Neural cell (in vitro differentiated cells): ENCODE results near the gene HSPB7. TPM values are rescaled to one million over a fixed set of nuclear protein-coding genes. Genes with fewer than 3 reads are reported as not detected.

Source experiments
- H2AFZ ChIP-seq: fragments of 200-600, 300-800 bp; sonication (generic), shearing (Covaris generic); 2 replicates; pipeline ENCODE4 v1.6.0; 2014; ENCODE audit warnings: low read depth, mild to moderate bottlenecking, antibody characterized with exemption, low read length, moderate library complexity
- H3F3A ChIP-seq: fragments of 200-600 bp; shearing (Covaris generic); 2 replicates; pipeline ENCODE4 v1.6.1; 2016; ENCODE audit warnings: mild to moderate bottlenecking, moderate library complexity, mixed read lengths, antibody characterized with exemption, low read length; ENCODE audit not compliant: insufficient read depth, poor library complexity, severe bottlenecking
- H3K27ac ChIP-seq: fragments of 200-600, 300-800 bp; sonication (generic), shearing (Covaris generic); 2 replicates; pipeline ENCODE4 v1.5.1; 2014; ENCODE audit warnings: mild to moderate bottlenecking, low read length, moderate library complexity
- H3K27me3 ChIP-seq: fragments of 300-800, 200-600 bp; sonication (generic), shearing (Covaris generic); 2 replicates; pipeline ENCODE4 v1.6.0; 2014; ENCODE audit warnings: mild to moderate bottlenecking, low read depth, low read length, moderate library complexity; ENCODE audit not compliant: insufficient read depth
- H3K36me3 ChIP-seq: fragments of 300-800, 200-600 bp; sonication (generic), shearing (Covaris generic); 2 replicates; pipeline ENCODE4 v1.5.1; 2014; ENCODE audit warnings: mild to moderate bottlenecking, antibody characterized with exemption, low read length, moderate library complexity; ENCODE audit not compliant: insufficient read depth
- H3K4me2 ChIP-seq: fragments of 300-800, 200-600 bp; sonication (generic), shearing (Covaris generic); 2 replicates; pipeline ENCODE4 v1.6.0; 2014; ENCODE audit warnings: mild to moderate bottlenecking, low read length
- H3K4me3 ChIP-seq: fragments of 300-800, 200-600 bp; sonication (generic), shearing (Covaris generic); 2 replicates; pipeline ENCODE4 v1.5.1; 2014; ENCODE audit warnings: mild to moderate bottlenecking, low read length, moderate library complexity
- H3K79me2 ChIP-seq: fragments of 200-600 bp; shearing (Covaris generic); replicated peaks from 2 replicates; pipeline ENCODE4 v1.6.0; 2014; ENCODE audit warnings: mild to moderate bottlenecking, low read length, moderate library complexity; ENCODE audit not compliant: insufficient read depth
- H3K9ac ChIP-seq: fragments of 300-800, 200-600 bp; sonication (generic), shearing (Covaris generic); 2 replicates; pipeline ENCODE4 v1.6.1; 2016; ENCODE audit warnings: mild to moderate bottlenecking, low read length, mixed read lengths
- H3K9me2 ChIP-seq: fragments of 200-600 bp; shearing (Covaris generic); 2 replicates; pipeline ENCODE4 v1.6.1; 2016; ENCODE audit warnings: mild to moderate bottlenecking, low read length, mixed read lengths; ENCODE audit not compliant: insufficient read depth
- H3K9me3 ChIP-seq: fragments of 200-600, 300-800 bp; sonication (generic), shearing (Covaris generic); 2 replicates; pipeline ENCODE4 v1.6.1; 2016; ENCODE audit warnings: mild to moderate bottlenecking, mixed run types, low read length, moderate library complexity, mixed read lengths
- H4K20me1 ChIP-seq: fragments of 200-600 bp; shearing (Covaris generic); 2 replicates; pipeline ENCODE4 v1.6.1; 2016; ENCODE audit warnings: mild to moderate bottlenecking, mixed run types; ENCODE audit not compliant: insufficient read depth
- CTCF ChIP-seq: fragments of 450-650 bp; IDR thresholded peaks from 2 replicates; pipeline ENCODE4 v1.5.1; 2014; ENCODE audit warnings: antibody characterized with exemption, mild to moderate bottlenecking, moderate library complexity; ENCODE audit not compliant: poor library complexity, severe bottlenecking
- EP300 ChIP-seq: fragments of 450-650 bp; conservative IDR thresholded peaks from 2 replicates; pipeline ENCODE4 v1.6.1; 2014; ENCODE audit warnings: antibody characterized with exemption, mild to moderate bottlenecking, moderate library complexity; ENCODE audit not compliant: poor library complexity, severe bottlenecking
- EZH2 ChIP-seq: fragments of 200-600, 300-800 bp; shearing (Covaris generic), sonication (generic); IDR thresholded peaks from 2 replicates; pipeline ENCODE4 v1.6.1; 2014; ENCODE audit warnings: antibody characterized with exemption, low read length, borderline replicate concordance, mild to moderate bottlenecking; ENCODE audit not compliant: insufficient read depth, poor library complexity, severe bottlenecking
- MXI1 ChIP-seq: fragments of 450-650 bp; conservative IDR thresholded peaks from 2 replicates; pipeline ENCODE4 v1.6.1; 2014; ENCODE audit warnings: antibody characterized with exemption, mild to moderate bottlenecking; ENCODE audit not compliant: poor library complexity, severe bottlenecking
- POLR2AphosphoS5 ChIP-seq: IDR thresholded peaks from 2 replicates; pipeline ENCODE4 v1.6.1; 2012
- RAD21 ChIP-seq: fragments of 450-650 bp; conservative IDR thresholded peaks from 2 replicates; pipeline ENCODE4 v1.6.1; 2014; ENCODE audit warnings: antibody characterized with exemption, mild to moderate bottlenecking, moderate library complexity
- REST ChIP-seq: IDR thresholded peaks from 2 replicates; pipeline ENCODE4 v1.6.1; 2012; ENCODE audit warnings: borderline replicate concordance
- SMC3 ChIP-seq: fragments of 450-650 bp; conservative IDR thresholded peaks from 2 replicates; pipeline ENCODE4 v1.6.1; 2014; ENCODE audit warnings: antibody characterized with exemption, mild to moderate bottlenecking, moderate library complexity; ENCODE audit not compliant: poor library complexity
- TAF1 ChIP-seq: IDR thresholded peaks from 2 replicates; pipeline ENCODE4 v1.6.1; 2012; ENCODE audit warnings: low read depth
- polyA plus RNA-seq: library from polyadenylated mRNA; depleted of rRNA; stranded (reverse); fragments of >200 nt; gene quantifications from 2 replicates; pipeline ENCODE4 v1.2.3, GENCODE V29; 2014

The HSPB7 gene
- polyA plus RNA-seq, 1 donor from 2014 or later, result not detected

- no peaks in the 10 kb centered on the region for H4K20me1 ChIP-seq
- TF ChIP-seq MXI1 (no peak), REST (no peak), RAD21 (no peak), POLR2AphosphoS5 (no peak), EZH2 (no peak), EP300 (no peak), TAF1 (no peak), SMC3 (no peak), CTCF (no peak)
- H3K79me2 ChIP-seq, result no peaks in the 10 kb centered on the region
- H3K9me3 ChIP-seq, result no peaks in the 10 kb centered on the region
- no peak overlapping the region for H2AFZ ChIP-seq
- no peak overlapping the region for H3K9ac ChIP-seq
- no peaks in the 10 kb centered on the region for H3K36me3 ChIP-seq
- no peaks in the 10 kb centered on the region for H3K27me3 ChIP-seq
- H3K27ac ChIP-seq, result no peak overlapping the region
- H3F3A ChIP-seq, result no peaks in the 10 kb centered on the region
- H3K4me3 ChIP-seq, result no peak overlapping the region
- H3K4me2 ChIP-seq, result no peak overlapping the region
- no peaks in the 10 kb centered on the region for H3K9me2 ChIP-seq
Observed at GRCh38 chr1:16023050-16023653, 5.3 kb upstream of the HSPB7 start.

GRCh38 chr1:16022393-16022792 lies 4.5 kb upstream of the HSPB7 start:
- Histone ChIP-seq H2AFZ (no peak overlapping the region), H3K4me2 (no peak overlapping the region), H3K36me3 (no peaks in the 10 kb centered on the region), H3K9me2 (no peaks in the 10 kb centered on the region), H3K27me3 (no peaks in the 10 kb centered on the region), H3K9me3 (no peaks in the 10 kb centered on the region), H3K79me2 (no peaks in the 10 kb centered on the region), H3F3A (no peaks in the 10 kb centered on the region), H3K4me3 (no peak overlapping the region), H4K20me1 (no peaks in the 10 kb centered on the region), H3K9ac (no peak overlapping the region), H3K27ac (no peak overlapping the region)
- no peak for TF ChIP-seq EZH2
- no peak for TF ChIP-seq MXI1
- TF ChIP-seq TAF1, result no peak
- no peak for TF ChIP-seq POLR2AphosphoS5
- no peak for TF ChIP-seq RAD21
- no peak for TF ChIP-seq CTCF
- TF ChIP-seq REST, result no peak
- no peak for TF ChIP-seq EP300
- TF ChIP-seq SMC3, result no peak
